GM19043 (cell line): ENCODE measurements around the gene ALDOB.
A peak's percentile ranks its signal among the peaks of the same experiment; 100 is the strongest.
"Not testable (repeated sequence)": the region's sequence is repeated elsewhere in the genome, so short reads cannot be mapped to it uniquely, and the experiment has no call there.

Experiments used
- ATAC-seq: cut with Tn5 transposase; IDR thresholded peaks from one replicate; pipeline ENCODE4 v1.9.1; 2021; ENCODE audit warnings: low read depth; ENCODE audit not compliant: unreplicated experiment

Gene ALDOB

GRCh38 chr9:101388507-101388993 is 47.0 kb downstream of the ALDOB start:
- no peak for ATAC-seq

DNA sequence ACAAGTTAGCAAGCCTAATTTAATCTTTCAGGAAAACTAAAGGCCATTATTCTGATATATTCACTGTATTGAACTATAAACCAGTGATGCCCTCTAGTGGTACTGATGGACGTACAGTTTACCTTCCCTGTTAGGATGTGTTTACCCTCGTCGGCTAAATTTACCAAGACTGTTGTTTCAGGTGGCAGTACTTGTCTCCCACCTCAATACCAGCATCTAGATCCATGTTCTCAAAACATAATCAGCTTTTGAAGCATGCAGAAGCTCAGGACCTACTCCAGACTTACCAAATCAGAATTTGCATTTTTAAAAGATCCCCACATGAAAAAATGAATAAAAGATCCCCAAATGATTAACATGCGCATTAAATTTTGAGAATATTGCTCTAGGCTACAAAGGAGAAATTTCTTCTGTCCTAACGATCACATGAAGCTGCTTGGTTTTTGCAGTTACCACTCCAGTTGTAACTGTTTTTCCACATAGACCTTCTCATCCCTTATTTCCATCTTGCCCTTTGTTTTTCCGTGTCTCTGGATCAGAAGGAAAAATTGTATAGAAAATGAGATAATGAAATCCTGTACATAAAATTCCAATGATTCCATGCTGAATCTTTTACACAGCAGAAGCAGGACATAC is 47.6 kb downstream of the ALDOB start:
- peak; percentile 57 for ATAC-seq

GRCh38 chr9:101384873-101385536 is 50.6 kb downstream of the ALDOB start, which contains the start of gene BAAT:
Gene BAAT (minus strand): TSS chr9:101385006. CDS start chr9:101371404, 13,602 bp downstream.
- not testable (repeated sequence) for ATAC-seq

- no peak for ATAC-seq
Measured at GRCh38 chr9:101383361-101383760, 52.2 kb downstream of the ALDOB start.

GRCh38 chr9:101381833-101382342 is 53.7 kb downstream of the ALDOB start:
- ATAC-seq, result no peak

DNA sequence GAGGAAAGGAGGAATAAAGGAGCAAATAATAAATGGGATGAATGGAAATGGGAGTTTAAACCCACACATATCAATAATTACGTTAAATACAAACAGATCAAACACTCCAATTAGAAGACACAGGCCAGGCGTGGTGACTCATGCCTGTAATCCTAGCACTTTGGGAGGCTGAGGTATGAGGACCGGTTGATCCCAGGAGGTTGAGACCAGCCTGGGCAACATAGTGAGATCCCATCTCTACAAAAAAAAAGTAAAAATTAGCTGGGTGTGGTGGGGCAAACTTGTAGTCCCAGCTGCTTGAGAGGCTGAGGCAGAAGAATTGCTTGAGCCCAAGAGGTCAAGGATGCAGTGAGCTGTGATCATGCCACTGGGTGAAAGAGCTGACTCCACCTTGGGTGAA is 54.5 kb downstream of the ALDOB start:
- no peak for ATAC-seq

GRCh38 chr9:101380295-101380694 is 55.3 kb downstream of the ALDOB start:
- no peak for ATAC-seq

GRCh38 chr9:101376111-101376848 is 59.3 kb downstream of the ALDOB start:
- ATAC-seq, result no peak

GRCh38 chr9:101375546-101375945 is 60.0 kb downstream of the ALDOB start:
- ATAC-seq, result no peak

DNA sequence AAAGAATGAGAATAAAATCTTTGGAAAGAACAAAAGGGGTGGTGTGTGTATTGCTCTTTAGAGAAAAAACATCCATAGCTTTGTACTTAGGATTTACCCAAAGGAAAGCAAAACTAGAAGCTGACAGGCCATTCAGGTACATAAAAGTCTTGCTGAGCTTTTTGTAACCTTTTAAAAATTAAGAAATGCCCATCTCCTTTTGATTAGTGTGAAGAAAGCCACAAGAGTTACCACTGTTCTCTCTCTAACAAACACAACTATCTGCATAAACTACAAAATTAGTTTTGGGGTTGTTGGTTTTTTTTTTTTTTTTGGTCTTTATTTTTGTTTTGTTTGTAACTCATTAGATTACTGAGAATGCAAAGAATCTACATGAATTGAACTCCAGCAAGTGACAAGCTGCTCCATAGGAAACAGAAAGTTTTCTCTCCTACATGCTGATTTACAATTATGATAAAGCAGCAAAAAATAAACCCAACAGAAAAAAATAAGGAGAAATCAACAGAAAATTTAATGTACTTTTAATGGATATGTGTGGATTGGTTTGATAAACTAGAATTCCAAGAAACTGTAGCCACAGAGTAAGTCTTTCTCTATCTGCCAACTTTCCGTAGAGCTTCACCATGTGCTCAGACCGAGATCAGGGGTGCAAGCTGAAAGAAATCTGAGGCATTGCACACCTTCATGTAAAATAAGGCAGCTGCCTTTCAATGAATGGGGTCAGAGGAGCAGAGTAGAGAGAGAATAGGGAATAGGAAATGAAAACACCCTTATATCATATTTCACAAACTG is 63.1 kb downstream of the ALDOB start:
- no peak for ATAC-seq

DNA sequence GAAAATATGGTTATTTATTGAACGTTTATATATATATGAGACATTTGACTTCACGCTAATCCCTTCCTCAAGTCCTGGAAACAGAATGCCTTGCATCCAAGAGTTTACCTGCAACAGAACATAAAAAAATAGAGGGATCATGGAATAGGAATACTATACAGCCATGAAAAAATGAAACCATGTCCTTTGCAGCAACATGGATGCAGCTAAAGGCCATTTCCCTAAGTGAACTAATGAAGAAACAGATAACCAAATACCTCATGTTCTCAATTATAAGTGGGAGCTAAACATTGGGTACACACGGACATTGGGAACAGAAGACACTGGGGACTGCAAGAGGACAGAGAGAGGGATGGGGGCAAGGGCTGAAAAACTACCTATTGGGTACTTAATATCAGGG is 63.8 kb downstream of the ALDOB start:
- no peak for ATAC-seq
